Keratinocyte (primary cell): Measurements from ENCODE around the gene ZBTB39. TPM values are rescaled to one million over a fixed set of nuclear protein-coding genes. Genes with fewer than 3 reads are reported as not detected.

Experiments used
- DNase-seq: peaks from one replicate; pipeline ENCODE4 v3.0.0-alpha.2; 2011; ENCODE audit warnings: low read depth, missing footprints, low spot score
- FAIRE-seq: peaks from 2 replicates; lab custom pipeline; 2011; peaks lifted over from hg19 to GRCh38; lab: Jason Lieb, UNC
- H2AFZ ChIP-seq: 2 replicates; pipeline ENCODE4 v1.6.0; 2012; ENCODE audit warnings: low read length, control low read depth, inconsistent platforms; ENCODE audit not compliant: control insufficient read depth
- H3K27ac ChIP-seq: 2 replicates; pipeline ENCODE4 v1.5.1; 2011; ENCODE audit warnings: low read length; ENCODE audit not compliant: control insufficient read depth, insufficient read depth
- H3K27me3 ChIP-seq: 3 replicates; pipeline ENCODE4 v1.6.0; 2011; ENCODE audit warnings: low read length; ENCODE audit not compliant: control insufficient read depth, insufficient read depth; ENCODE audit errors: extremely low read depth
- H3K36me3 ChIP-seq, 2 experiments: 2 replicates in 1 of 2; 3 replicates in 1 of 2; pipeline ENCODE4 v1.5.1; 2011; ENCODE audit warnings: low read length in 2 of 2, mild to moderate bottlenecking in 1 of 2; ENCODE audit not compliant: control insufficient read depth in 2 of 2, insufficient read depth in 2 of 2; ENCODE audit errors: extremely low read depth in 1 of 2
- H3K4me1 ChIP-seq: 3 replicates; pipeline ENCODE4 v1.5.1; 2011; ENCODE audit warnings: low read length; ENCODE audit not compliant: control insufficient read depth, insufficient read depth; ENCODE audit errors: extremely low read depth
- H3K4me2 ChIP-seq: 3 replicates; pipeline ENCODE4 v1.6.0; 2011; ENCODE audit warnings: low read depth, low read length; ENCODE audit not compliant: control insufficient read depth, insufficient read depth; ENCODE audit errors: extremely low read depth
- H3K4me3 ChIP-seq, 3 experiments: fragments of 200-600 bp in 1 of 3; sonication (generic) in 1 of 3; 2 replicates in 2 of 3; 3 replicates in 1 of 3; pipeline ENCODE4 v1.5.1; 2011 to 2016; ENCODE audit warnings: low read length in 3 of 3, mild to moderate bottlenecking in 3 of 3, control low read depth in 2 of 3, inconsistent platforms in 1 of 3, low read depth in 1 of 3, mixed read lengths in 1 of 3, mixed run types in 1 of 3, moderate library complexity in 1 of 3; ENCODE audit not compliant: control insufficient read depth in 2 of 3, insufficient read depth in 2 of 3; ENCODE audit errors: extremely low read depth in 1 of 3
- H3K79me2 ChIP-seq: 2 replicates; pipeline ENCODE4 v1.6.0; 2012; ENCODE audit warnings: low read length; ENCODE audit not compliant: control insufficient read depth, insufficient read depth
- H3K9ac ChIP-seq: 3 replicates; pipeline ENCODE4 v1.6.0; 2011; ENCODE audit warnings: low read length; ENCODE audit not compliant: control insufficient read depth, insufficient read depth; ENCODE audit errors: extremely low read depth
- H3K9me1 ChIP-seq: 3 replicates; pipeline ENCODE4 v1.6.0; 2011; ENCODE audit warnings: low read length; ENCODE audit not compliant: control insufficient read depth, insufficient read depth; ENCODE audit errors: extremely low read depth
- H3K9me3 ChIP-seq: 2 replicates; pipeline ENCODE4 v1.5.1; 2012; ENCODE audit warnings: low read depth, low read length; ENCODE audit not compliant: control insufficient read depth
- H4K20me1 ChIP-seq: 3 replicates; pipeline ENCODE4 v1.6.0; 2011; ENCODE audit warnings: low read length; ENCODE audit not compliant: control insufficient read depth, insufficient read depth; ENCODE audit errors: extremely low read depth
- CTCF ChIP-seq, 3 experiments: IDR thresholded peaks in 1 of 3; conservative IDR thresholded peaks in 1 of 3; optimal IDR thresholded peaks in 1 of 3; 2 replicates in 2 of 3; 3 replicates in 1 of 3; pipeline versions ENCODE3 to v1.5.1; 2011; ENCODE audit warnings: low read length in 3 of 3, mild to moderate bottlenecking in 3 of 3, moderate library complexity in 2 of 3, control low read depth in 1 of 3, inconsistent platforms in 1 of 3; ENCODE audit not compliant: insufficient read depth in 2 of 3; ENCODE audit errors: extremely low read depth in 1 of 3
- EZH2 ChIP-seq: IDR thresholded peaks from one replicate; pipeline ENCODE4 v1.6.1; 2012; ENCODE audit warnings: inconsistent platforms, mild to moderate bottlenecking, low read length, moderate library complexity
- dilution Hi-C: fragments of 300-500 bp; cut with MboI; formaldehyde crosslinking; loops from one replicate; pipeline ENCODE4 v1.7.0; 2020; ENCODE audit warnings: low sequenced_read_pairs; ENCODE audit not compliant: extremely low pct_ligation_motif_present
- polyA plus RNA-seq, 5 experiments: library from polyadenylated mRNA; depleted of rRNA in 3 of 5; stranded (reverse) in 3 of 5; stranded (forward) in 1 of 5; unstranded in 1 of 5; fragments of >200 nt; gene quantifications; 1 replicate in 1 of 5; 2 replicates in 3 of 5; 3 replicates in 1 of 5; pipeline versions ENCODE4 v1.2.1 to v1.2.3, GENCODE V29; 2011 to 2012; ENCODE audit warnings: missing spikeins in 2 of 5, low read depth in 1 of 5, low replicate concordance in 1 of 5

Gene ZBTB39
- polyA plus RNA-seq, 1 donor (not counting 4 experiments of a cell fraction or from before 2014, with no cell fraction given) = 4.1 TPM

DNA sequence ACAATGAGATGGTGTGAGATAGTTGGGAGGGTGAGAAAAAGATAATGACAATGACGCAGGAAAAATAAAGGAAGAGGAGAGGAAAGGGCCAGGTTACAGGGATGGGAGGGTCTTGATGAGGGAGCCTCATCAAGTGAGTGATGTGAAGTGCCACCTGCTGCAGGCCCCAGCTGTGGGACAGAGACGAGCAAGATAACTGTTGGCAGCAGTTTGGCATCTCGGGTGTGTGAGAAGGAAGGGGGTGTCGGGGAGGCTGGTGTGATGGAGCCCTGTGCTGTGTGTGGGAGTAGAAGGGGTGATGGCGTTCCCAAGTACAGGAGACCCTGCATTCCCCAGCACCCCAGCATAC lies 21.4 kb upstream of the ZBTB39 start:
- Histone ChIP-seq H3K4me2 (no peak overlapping the region), H2AFZ (no peak overlapping the region), H3K4me3 (no peak overlapping the region), H3K4me1 (peaks cover 21% of the 10 kb centered on the region), H3K9me1 (no peaks in the 10 kb centered on the region), H3K36me3 (no peaks in the 10 kb centered on the region), H4K20me1 (no peaks in the 10 kb centered on the region), H3K79me2 (no peaks in the 10 kb centered on the region), H3K27me3 (peaks cover 24% of the 10 kb centered on the region), H3K9me3 (no peaks in the 10 kb centered on the region), H3K9ac (no peak overlapping the region), H3K27ac (no peak overlapping the region)
- TF ChIP-seq EZH2 = no peak
- no peak for TF ChIP-seq CTCF (optimal IDR thresholded peaks at IDR 0.05 in 1 of 3, IDR thresholded peaks at IDR 0.05 in 1 of 3, conservative IDR thresholded peaks at IDR 0.05 in 1 of 3; ENCODE audit: extremely low read depth in 1 of 3, insufficient read depth in 2 of 3, low read length in 3 of 3)
- dilution Hi-C loops = no loop called here
- FAIRE-seq (no peak), DNase-seq (no peak)

- peaks cover 24% of the 10 kb centered on the region for H3K27me3 ChIP-seq
- DNase-seq = no peak
- no peak overlapping the region for H2AFZ ChIP-seq
- H3K9me1 ChIP-seq = no peaks in the 10 kb centered on the region
- H3K9me3 ChIP-seq = no peaks in the 10 kb centered on the region
- FAIRE-seq = no peak
- peaks cover 17% of the 10 kb centered on the region for H3K4me1 ChIP-seq
- TF ChIP-seq EZH2 = no peak
- no peak for TF ChIP-seq CTCF (optimal IDR thresholded peaks at IDR 0.05 in 1 of 3, IDR thresholded peaks at IDR 0.05 in 1 of 3, conservative IDR thresholded peaks at IDR 0.05 in 1 of 3; ENCODE audit: extremely low read depth in 1 of 3, insufficient read depth in 2 of 3, low read length in 3 of 3)
- H3K4me3 ChIP-seq = no peak overlapping the region
- dilution Hi-C loops = no loop called here
- H3K4me2 ChIP-seq = no peak overlapping the region
- no peak overlapping the region for H3K9ac ChIP-seq
- H3K79me2 ChIP-seq = no peaks in the 10 kb centered on the region
- H3K36me3 ChIP-seq = no peaks in the 10 kb centered on the region
- H4K20me1 ChIP-seq = no peaks in the 10 kb centered on the region
- no peak overlapping the region for H3K27ac ChIP-seq
These were observed 20.9 kb upstream of the ZBTB39 start for GRCh38 chr12:57027011-57027804.
